H1 (cell line): ENCODE data around the gene PES1. TPM values are rescaled to one million over a fixed set of nuclear protein-coding genes. Genes with fewer than 3 reads are reported as not detected.
"Not testable (repeated sequence)": the region's sequence is repeated elsewhere in the genome, so short reads cannot be mapped to it uniquely, and the experiment has no call there.

Experiments used
- CTCF ChIA-PET: fragments of 300-600 bp; sonication (Branson Sonifier 250); formaldehyde crosslinking; loops from one replicate; lab custom pipeline; 2021; ENCODE audit not compliant: partially characterized antibody; lab: Charles Lee
- POLR2A ChIA-PET: fragments of 300-600 bp; sonication (Branson Sonifier 250); formaldehyde crosslinking; loops from one replicate; lab custom pipeline; 2021; ENCODE audit warnings: inconsistent platforms; ENCODE audit not compliant: partially characterized antibody; lab: Charles Lee
- DNase-seq, 2 experiments: peaks; one replicate each; pipeline versions ENCODE4 v3.0.0 to v3.0.0-alpha.2; 2010 to 2022; ENCODE audit warnings: low spot score in 2 of 2, low read depth in 1 of 2, mixed read lengths in 1 of 2
- FAIRE-seq: peaks from 2 replicates; lab custom pipeline; 2011; peaks lifted over from hg19 to GRCh38; lab: Jason Lieb, UNC
- H2AFZ ChIP-seq: 2 replicates; pipeline ENCODE4 v1.8.1; 2012; ENCODE audit warnings: low read length, inconsistent platforms
- H2AK5ac ChIP-seq: 2 replicates; pipeline ENCODE4 v1.6.1; 2013; ENCODE audit warnings: low read depth, low read length
- H2BK120ac ChIP-seq: replicated peaks from 2 replicates; pipeline ENCODE3; 2013; ENCODE audit warnings: low read depth, low read length, inconsistent platforms
- H2BK12ac ChIP-seq: 2 replicates; pipeline ENCODE4 v1.6.1; 2013; ENCODE audit warnings: low read depth, low read length
- H2BK15ac ChIP-seq: 2 replicates; pipeline ENCODE4 v1.6.1; 2013; ENCODE audit warnings: low read length
- H2BK20ac ChIP-seq: 2 replicates; pipeline ENCODE4 v1.6.1; 2013; ENCODE audit warnings: low read length
- H2BK5ac ChIP-seq: 2 replicates; pipeline ENCODE4 v1.6.1; 2013; ENCODE audit warnings: low read depth, low read length
- H3K14ac ChIP-seq: 2 replicates; pipeline ENCODE4 v1.6.1; 2013; ENCODE audit warnings: inconsistent platforms; ENCODE audit not compliant: insufficient read length
- H3K18ac ChIP-seq: 2 replicates; pipeline ENCODE4 v1.6.1; 2013; ENCODE audit warnings: low read length; ENCODE audit errors: extremely low read depth
- H3K23ac ChIP-seq: 2 replicates; pipeline ENCODE4 v1.6.1; 2013; ENCODE audit warnings: inconsistent platforms; ENCODE audit not compliant: insufficient read length
- H3K23me2 ChIP-seq: 2 replicates; pipeline ENCODE4 v1.6.1; 2013; ENCODE audit warnings: low read depth, low read length
- H3K27ac ChIP-seq: 2 replicates; pipeline ENCODE4 v1.6.1; 2011; ENCODE audit warnings: low read depth, low read length, inconsistent platforms
- H3K27me3 ChIP-seq, 4 experiments: replicated peaks in 1 of 4; 1 replicate in 1 of 4; 2 replicates in 3 of 4; pipeline versions ENCODE4 v1.6.1 to v1.8.1; 2011 to 2013; ENCODE audit warnings: low read length in 3 of 4, mild to moderate bottlenecking in 3 of 4, inconsistent platforms in 2 of 4, mixed read lengths in 2 of 4, moderate library complexity in 1 of 4; ENCODE audit not compliant: control insufficient read depth in 3 of 4, insufficient read depth in 3 of 4; ENCODE audit errors: extremely low read depth in 1 of 4
- H3K36me3 ChIP-seq, 4 experiments: 2 replicates each; pipeline versions ENCODE4 v1.6.1 to v1.8.1; 2011 to 2013; ENCODE audit warnings: mild to moderate bottlenecking in 4 of 4, low read length in 3 of 4, moderate library complexity in 2 of 4, control low read depth in 1 of 4, inconsistent platforms in 1 of 4; ENCODE audit not compliant: insufficient read depth in 4 of 4, control insufficient read depth in 2 of 4
- H3K4ac ChIP-seq: replicated peaks from 2 replicates; pipeline ENCODE3; 2013; ENCODE audit warnings: low read length, low read depth, mixed read lengths, inconsistent platforms; ENCODE audit not compliant: insufficient read length
- H3K4me1 ChIP-seq, 4 experiments: replicated peaks in 1 of 4; 1 replicate in 1 of 4; 2 replicates in 3 of 4; pipeline versions ENCODE4 v1.6.1 to v1.8.1; 2011 to 2013; ENCODE audit warnings: low read length in 3 of 4, inconsistent platforms in 2 of 4, mixed read lengths in 1 of 4; ENCODE audit not compliant: insufficient read depth in 4 of 4, control insufficient read depth in 3 of 4
- H3K4me2 ChIP-seq, 2 experiments: 2 replicates each; pipeline versions ENCODE4 v1.6.1 to v1.8.1; 2011 to 2013; ENCODE audit warnings: low read depth in 2 of 2, low read length in 2 of 2, control low read depth in 1 of 2, inconsistent platforms in 1 of 2, mild to moderate bottlenecking in 1 of 2; ENCODE audit not compliant: insufficient read depth in 1 of 2
- H3K4me3 ChIP-seq, 4 experiments: fragments of 200-600, 300-600 bp in 1 of 4; sonication (generic), shearing (Covaris generic), sonication (Bioruptor Twin) in 1 of 4; 2 replicates each; pipeline versions ENCODE4 v1.5.1 to v1.8.1; 2011 to 2016; ENCODE audit warnings: low read length in 4 of 4, low read depth in 3 of 4, control low read depth in 2 of 4, inconsistent platforms in 2 of 4, mild to moderate bottlenecking in 2 of 4, mixed read lengths in 1 of 4, moderate library complexity in 1 of 4; ENCODE audit not compliant: insufficient read depth in 2 of 4; ENCODE audit errors: extremely low read depth in 1 of 4
- H3K56ac ChIP-seq: replicated peaks from 2 replicates; pipeline ENCODE3; 2013; ENCODE audit warnings: low read depth, mild to moderate bottlenecking, mixed read lengths, low read length, inconsistent platforms; ENCODE audit not compliant: insufficient read length
- H3K79me1 ChIP-seq: 2 replicates; pipeline ENCODE4 v1.6.1; 2013; ENCODE audit warnings: low read depth, low read length, control low read depth
- H3K79me2 ChIP-seq, 2 experiments: 2 replicates each; pipeline versions ENCODE4 v1.6.1 to v1.8.1; 2012 to 2013; ENCODE audit warnings: low read length in 2 of 2, mild to moderate bottlenecking in 2 of 2, inconsistent platforms in 1 of 2; ENCODE audit not compliant: insufficient read depth in 2 of 2, control insufficient read depth in 1 of 2
- H3K9ac ChIP-seq, 4 experiments: replicated peaks in 1 of 4; 1 replicate in 1 of 4; 2 replicates in 3 of 4; pipeline versions ENCODE4 v1.6.1 to v1.8.1; 2011 to 2013; ENCODE audit warnings: low read depth in 3 of 4, low read length in 3 of 4, control low read depth in 2 of 4, mild to moderate bottlenecking in 2 of 4, moderate library complexity in 2 of 4, inconsistent platforms in 1 of 4; ENCODE audit errors: extremely low read depth in 1 of 4
- H3K9me3 ChIP-seq, 2 experiments: 2 replicates each; pipeline versions ENCODE4 v1.6.1 to v1.8.1; 2012 to 2013; ENCODE audit warnings: mild to moderate bottlenecking in 2 of 2, moderate library complexity in 2 of 2, control low read depth in 1 of 2, inconsistent platforms in 1 of 2, low read depth in 1 of 2, low read length in 1 of 2, mixed read lengths in 1 of 2; ENCODE audit not compliant: insufficient read depth in 2 of 2
- H4K20me1 ChIP-seq, 2 experiments: replicated peaks in 1 of 2; 2 replicates each; pipeline versions ENCODE3 to v1.8.1; 2011 to 2013; ENCODE audit warnings: inconsistent platforms in 2 of 2, low read length in 2 of 2, mild to moderate bottlenecking in 1 of 2; ENCODE audit not compliant: insufficient read depth in 2 of 2, control insufficient read depth in 1 of 2
- H4K5ac ChIP-seq: 2 replicates; pipeline ENCODE4 v1.6.1; 2013; ENCODE audit warnings: low read length, low read depth, mixed read lengths, inconsistent platforms; ENCODE audit not compliant: insufficient read length
- H4K8ac ChIP-seq: 2 replicates; pipeline ENCODE4 v1.8.0; 2013; ENCODE audit warnings: mild to moderate bottlenecking, moderate library complexity, low read length, inconsistent platforms; ENCODE audit not compliant: insufficient read depth; ENCODE audit errors: extremely low read depth
- H4K91ac ChIP-seq: replicated peaks from 2 replicates; pipeline ENCODE3; 2013; ENCODE audit warnings: low read length, mixed read lengths, inconsistent platforms; ENCODE audit not compliant: insufficient read length
- CTCF ChIP-seq, 3 experiments: IDR thresholded peaks; 1 replicate in 2 of 3; 2 replicates in 1 of 3; pipeline versions ENCODE4 v1.5.1 to v1.6.1; 2011; ENCODE audit warnings: low read length in 3 of 3, mild to moderate bottlenecking in 3 of 3, inconsistent platforms in 2 of 3, low read depth in 1 of 3, moderate library complexity in 1 of 3; ENCODE audit not compliant: insufficient read depth in 1 of 3; ENCODE audit errors: control extremely low read depth in 1 of 3
- WGBS, 2 experiments: shearing (Covaris generic) in 1 of 2; methylation state at CpG; one replicate each; pipeline versions ENCODE4 v1.1.6 to v1.1.7; 2013 to 2015; ENCODE audit warnings: low lambda C conversion rate in 2 of 2, mixed read lengths in 2 of 2, inconsistent platforms in 1 of 2, low coverage in 1 of 2, missing lambda C conversion rate in 1 of 2; ENCODE audit not compliant: insufficient replicate concordance in 2 of 2, insufficient coverage in 1 of 2, insufficient read length in 1 of 2; ENCODE audit errors: extremely low coverage in 1 of 2, missing lambda C conversion rate in 1 of 2; 5-methylcytosine and 5-hydroxymethylcytosine counted together
- polyA plus RNA-seq, 7 experiments: library from polyadenylated mRNA; depleted of rRNA in 3 of 7; stranded (reverse) in 5 of 7; unstranded in 2 of 7; fragments of >200 nt in 5 of 7; fragments of 200-250 nt in 2 of 7; gene quantifications; 1 replicate in 5 of 7; 2 replicates in 1 of 7; 4 replicates in 1 of 7; pipeline versions ENCODE4 v1.2.1 to v1.2.3, GENCODE V29; 2011 to 2013; ENCODE audit warnings: missing spikeins in 2 of 7, mixed read lengths in 2 of 7
- total RNA-seq: library from RNA; stranded (reverse); fragmentation: NEBNext Ultra II Directional; extraction: Animal tissue kit (Norgen Biotek cat#: 25700); gene quantifications from 2 replicates; pipeline ENCODE4 v1.2.1, GENCODE V29; 2021

PES1 gene
- total and polyA plus RNA-seq, 2 of the 8 experiments (the other 6 are each of a cell fraction or from before 2014, with no cell fraction given): 121 to 191 TPM

GRCh38 chr22:30560643-30561202, 31.0 kb downstream of the PES1 start:
- H3K4ac ChIP-seq, H3K56ac ChIP-seq, H3K79me2 ChIP-seq, H3K18ac ChIP-seq, H3K9ac ChIP-seq, FAIRE-seq, H4K5ac ChIP-seq, H2BK120ac ChIP-seq, H2AK5ac ChIP-seq, H3K23me2 ChIP-seq, H4K20me1 ChIP-seq, H3K14ac ChIP-seq, H3K79me1 ChIP-seq, POLR2A ChIA-PET, H3K27ac ChIP-seq, H2BK15ac ChIP-seq, H2AFZ ChIP-seq, H3K23ac ChIP-seq, H3K27me3 ChIP-seq, H4K8ac ChIP-seq, H3K4me2 ChIP-seq, H3K36me3 ChIP-seq, H4K91ac ChIP-seq, DNase-seq, H3K4me3 ChIP-seq, H3K9me3 ChIP-seq: not testable (repeated sequence)
- 88% methylated on average over 11 of the region's 11 CpGs; no CpG with 5 or more reads in 1 of the 2 experiments for WGBS, 2 experiments
- Histone ChIP-seq H2BK20ac (0 out of 2 replicates have a peak overlapping the region, but pooled peaks have one; percentile 32), H2BK12ac (peak overlapping the region; percentile 39; the same call in 1 of the 2 replicates), H3K4me1 (peaks cover 0 to 22% (median 12%) of the 10 kb centered on the region in 4 experiments; a peak in 6 of 7 replicates), H2BK5ac (peak overlapping the region; percentile 71; the same call in 1 of the 2 replicates)
- peak in 2 of 3 experiments; percentile 16 to 25; a peak in 2 of 4 replicates for TF ChIP-seq CTCF (IDR thresholded peaks at IDR 0.05; ENCODE audit: control extremely low read depth in 1 of 3, insufficient read depth in 1 of 3, low read depth in 1 of 3, low read length in 3 of 3)
- CTCF ChIA-PET: interaction anchor here (0.6 to 1.9 kb wide), 4 partner anchors 11 to 75 kb away, joined by 3 to 10 read pairs (median 4); partner anchors contain the start of gene TCN2
